HG03565 (cell line): ENCODE results near the gene KIAA0930.

Experiments
- ATAC-seq: cut with Tn5 transposase; IDR thresholded peaks from one replicate; pipeline ENCODE4 v1.9.1; 2021; ENCODE audit warnings: mild to moderate bottlenecking, moderate library complexity; ENCODE audit not compliant: unreplicated experiment

KIAA0930 gene

DNA sequence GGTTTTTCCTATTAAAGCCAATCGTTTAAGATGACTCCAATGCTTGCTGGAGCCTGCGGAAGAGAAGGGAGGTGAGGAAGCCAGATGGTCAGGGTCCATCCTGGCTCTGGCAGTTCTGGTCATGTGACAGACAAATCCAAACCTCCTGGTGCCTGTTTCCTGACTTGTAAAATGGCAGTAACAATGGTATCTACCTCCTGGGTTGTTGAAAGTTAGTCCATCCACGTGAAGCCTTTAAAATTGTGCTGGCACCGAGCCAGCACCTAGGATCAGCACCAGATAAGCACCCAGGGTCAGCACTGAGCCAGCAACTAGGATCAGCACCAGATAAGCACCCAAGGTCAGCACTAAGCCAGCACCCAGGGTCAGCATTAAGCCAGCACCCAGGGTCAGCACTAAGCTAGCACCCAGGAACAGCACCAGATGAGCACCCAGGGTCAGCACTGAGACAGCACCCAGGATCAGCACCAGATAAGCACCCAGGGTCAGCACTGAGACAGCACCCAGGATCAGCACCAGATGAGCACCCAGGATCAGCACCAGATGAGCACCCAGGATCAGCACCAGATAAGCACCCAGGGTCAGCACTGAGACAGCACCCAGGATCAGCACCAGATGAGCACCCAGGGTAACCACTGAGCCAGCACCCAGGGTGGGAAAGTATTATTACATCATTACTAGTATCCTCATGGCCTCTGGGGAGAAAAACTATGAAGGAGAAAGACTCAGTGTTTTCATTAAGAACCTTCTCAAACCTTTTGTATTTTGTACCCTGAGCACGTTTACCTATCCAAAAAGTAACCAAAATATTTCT lies 17.2 kb downstream of the KIAA0930 start:
- ATAC-seq: no peak

DNA sequence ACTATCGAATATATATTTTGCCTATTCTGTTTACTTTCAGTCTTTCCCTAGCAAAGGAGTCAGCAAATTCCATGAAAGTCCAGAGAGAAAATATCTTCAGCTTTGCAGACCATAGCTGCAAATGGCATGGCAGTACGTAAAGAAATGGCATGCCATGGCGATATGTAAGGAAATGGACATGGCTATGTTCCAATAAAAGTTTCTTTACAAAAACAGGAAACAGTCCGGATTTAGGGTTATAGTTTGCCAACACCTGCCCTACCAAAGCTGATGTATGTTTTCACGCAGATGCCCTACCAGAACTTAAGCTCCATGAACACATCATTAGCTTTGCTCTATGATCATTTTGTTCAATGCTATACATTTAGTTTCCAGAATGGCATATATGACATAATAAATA lies 19.5 kb downstream of the KIAA0930 start:
- ATAC-seq: no peak

DNA sequence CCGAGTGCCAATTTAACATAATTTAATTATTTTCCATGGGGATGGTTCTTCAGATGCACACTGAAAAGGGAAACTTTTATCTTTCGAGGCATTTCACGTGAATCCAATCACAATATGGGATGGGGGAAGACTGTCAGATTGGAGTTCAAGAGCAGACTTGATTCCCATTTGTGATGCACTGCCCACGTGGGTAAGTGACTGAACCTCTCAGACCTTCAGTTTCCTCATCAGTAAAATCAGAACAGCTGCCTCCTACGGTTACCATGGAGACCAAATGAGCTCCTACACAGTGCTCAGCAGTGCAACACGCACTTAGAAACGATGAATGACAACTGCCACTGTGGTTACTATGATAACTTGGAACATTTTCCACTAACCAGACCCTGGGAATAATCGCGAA lies 21.7 kb downstream of the KIAA0930 start:
- ATAC-seq: no peak

DNA sequence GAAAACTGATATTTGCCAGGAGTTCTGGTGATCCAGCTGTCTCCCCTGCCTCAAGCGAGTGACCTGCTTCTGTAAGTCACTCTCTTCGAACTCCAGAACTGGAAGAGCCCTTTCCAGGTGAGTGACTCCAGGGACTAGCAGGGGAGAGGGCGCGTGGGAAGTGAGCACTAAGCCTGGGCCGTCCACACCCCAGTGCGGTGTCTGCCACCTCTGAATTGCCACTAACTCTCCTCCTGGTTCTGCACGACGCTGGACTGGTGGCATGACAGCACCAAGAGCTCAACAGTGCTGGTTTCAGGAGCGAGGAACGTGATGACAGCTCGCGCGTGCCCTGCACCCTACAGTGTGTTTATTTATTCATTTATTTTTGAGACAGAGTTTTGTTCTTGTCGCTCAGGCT lies 22.9 kb downstream of the KIAA0930 start:
- ATAC-seq: no peak

DNA sequence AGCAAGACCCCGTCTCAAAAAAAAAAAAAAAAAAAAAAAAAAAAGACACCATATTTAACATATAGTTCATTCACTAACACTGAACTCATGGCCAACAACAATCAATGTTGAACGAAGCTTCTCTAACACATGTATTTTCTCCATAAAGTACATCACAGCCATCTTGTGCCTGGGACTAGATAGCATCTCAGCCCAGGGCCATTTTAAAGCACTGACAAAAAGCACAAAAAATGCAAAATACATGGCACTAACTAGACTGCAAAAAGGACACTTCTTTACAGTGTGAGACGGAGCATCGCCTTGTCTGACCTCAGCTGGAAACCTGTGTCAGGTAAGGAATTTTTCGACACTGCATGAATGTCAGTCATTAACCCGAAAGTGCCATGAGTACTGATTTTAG lies 23.3 kb downstream of the KIAA0930 start:
- no peak for ATAC-seq

GRCh38 chr22:45216133-45217003 lies 24.3 kb downstream of the KIAA0930 start:
- ATAC-seq: no peak

DNA sequence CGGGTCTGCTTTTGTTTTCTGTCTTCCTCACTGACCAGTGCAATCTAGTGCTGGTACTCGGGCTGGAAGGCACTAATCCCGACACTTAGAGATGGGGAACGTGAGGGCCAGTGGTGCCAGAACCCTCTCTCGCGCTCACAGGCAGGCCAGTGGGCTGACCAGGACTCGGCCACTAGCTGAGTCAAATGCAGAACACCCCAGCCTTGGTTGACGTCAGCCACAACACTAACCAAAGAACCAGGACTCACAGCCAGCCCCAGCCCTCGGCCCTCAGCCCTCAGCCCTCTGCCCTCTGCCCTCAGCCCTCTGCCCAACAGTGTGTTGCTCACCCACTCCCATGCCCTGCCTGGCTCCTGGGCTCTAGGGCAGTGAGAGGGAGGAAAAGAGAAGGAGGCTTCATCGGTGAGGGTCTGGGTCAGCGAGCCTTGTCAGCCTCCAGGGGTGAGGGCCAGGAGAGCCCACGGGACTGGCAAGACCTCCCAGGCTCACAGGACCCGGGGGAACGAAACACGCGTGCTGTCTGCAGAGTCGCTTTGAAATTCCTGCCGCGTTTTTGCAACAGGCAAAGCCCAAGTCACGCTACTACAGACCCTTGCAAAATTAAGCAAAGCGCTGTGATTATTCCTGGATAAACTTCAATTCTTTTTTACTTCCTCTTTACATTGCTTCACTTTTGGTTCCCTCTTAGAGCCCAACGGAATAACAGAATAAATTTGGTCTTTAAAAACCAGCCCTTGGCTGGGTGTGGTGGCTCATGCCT lies 27.5 kb downstream of the KIAA0930 start:
- no peak for ATAC-seq

DNA sequence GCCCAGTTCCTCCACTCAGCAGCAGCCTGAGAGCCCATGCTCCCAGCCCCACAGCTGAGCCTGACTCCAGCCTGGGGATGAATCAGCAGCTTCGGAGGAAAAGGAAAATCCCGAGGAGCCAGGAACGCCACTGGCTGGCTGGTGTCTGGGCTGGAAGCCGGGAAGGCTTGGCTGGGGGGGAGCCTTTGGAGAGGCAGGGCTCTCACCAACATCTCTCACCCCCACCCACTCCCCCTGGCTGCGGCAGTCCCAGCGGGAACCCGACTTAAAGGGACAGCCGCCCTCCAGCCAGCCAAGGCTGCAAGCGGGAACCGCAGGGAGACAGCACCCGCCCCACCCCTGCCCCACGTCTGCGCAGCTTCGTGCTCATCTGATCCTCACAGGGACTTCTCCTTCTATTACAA lies 28.4 kb downstream of the KIAA0930 start:
- no peak for ATAC-seq

- no peak for ATAC-seq
Observed at GRCh38 chr22:45211848-45212247, 28.8 kb downstream of the KIAA0930 start.

DNA sequence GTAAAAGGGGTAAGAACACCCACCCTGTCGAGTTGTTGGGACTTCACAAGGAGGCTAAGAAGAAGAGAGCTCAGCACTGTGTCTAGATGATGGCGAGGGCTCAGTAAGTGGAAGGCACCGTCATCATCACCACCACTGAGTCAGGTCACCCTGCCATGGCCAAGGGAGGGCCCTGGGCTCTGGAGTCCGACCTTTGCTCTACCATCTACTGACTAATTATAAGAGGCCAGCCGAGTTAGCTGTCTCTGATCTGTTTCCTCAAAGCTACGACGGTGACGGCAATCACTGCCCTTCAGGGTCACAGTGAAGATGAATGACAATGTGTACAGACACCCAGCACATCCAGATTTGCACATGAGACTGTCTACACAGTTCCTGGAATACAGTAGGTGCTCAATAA lies 29.3 kb downstream of the KIAA0930 start:
- no peak for ATAC-seq

- no peak for ATAC-seq
Observed at GRCh38 chr22:45210991-45211390, 29.7 kb downstream of the KIAA0930 start.

DNA sequence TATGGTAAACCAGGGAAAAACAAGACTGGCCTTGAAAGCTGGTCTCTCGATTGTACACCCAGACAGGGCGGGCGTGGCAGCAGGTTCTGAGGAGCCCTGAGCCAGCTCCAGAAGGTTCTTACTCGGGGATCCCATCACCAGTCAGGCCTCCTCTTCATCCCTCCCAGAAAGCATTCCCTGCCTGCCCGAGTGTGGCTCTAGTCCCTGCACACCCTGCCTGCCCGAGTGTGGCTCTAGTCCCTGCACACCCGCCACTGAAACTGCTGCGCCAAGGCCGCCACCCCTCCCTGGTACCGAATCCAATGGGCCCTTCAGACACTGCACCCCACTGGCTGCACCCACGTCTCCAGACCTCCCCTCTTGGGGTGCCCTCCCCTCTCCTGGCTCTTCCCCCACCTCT lies 30.1 kb downstream of the KIAA0930 start:
- ATAC-seq: no peak

DNA sequence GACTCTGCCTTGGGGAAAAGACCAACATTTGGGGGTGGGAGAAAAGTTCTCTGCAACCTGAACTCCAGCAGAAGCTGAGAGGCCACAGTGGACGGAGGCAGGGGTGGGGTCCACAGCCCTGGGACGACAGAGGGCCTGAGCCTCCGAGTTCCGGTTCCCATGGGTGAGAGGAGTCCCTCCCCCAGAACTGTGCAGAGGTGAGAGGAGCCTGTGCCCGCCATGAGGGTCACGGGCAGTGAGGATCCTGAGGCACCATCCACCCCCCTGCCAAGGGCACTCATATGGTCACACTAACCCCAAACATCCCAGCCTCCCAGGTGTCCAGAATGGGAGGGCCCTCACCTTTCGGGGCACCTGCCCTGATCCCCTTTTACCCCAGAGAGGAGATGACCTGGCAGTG lies 30.5 kb downstream of the KIAA0930 start:
- no peak for ATAC-seq

DNA sequence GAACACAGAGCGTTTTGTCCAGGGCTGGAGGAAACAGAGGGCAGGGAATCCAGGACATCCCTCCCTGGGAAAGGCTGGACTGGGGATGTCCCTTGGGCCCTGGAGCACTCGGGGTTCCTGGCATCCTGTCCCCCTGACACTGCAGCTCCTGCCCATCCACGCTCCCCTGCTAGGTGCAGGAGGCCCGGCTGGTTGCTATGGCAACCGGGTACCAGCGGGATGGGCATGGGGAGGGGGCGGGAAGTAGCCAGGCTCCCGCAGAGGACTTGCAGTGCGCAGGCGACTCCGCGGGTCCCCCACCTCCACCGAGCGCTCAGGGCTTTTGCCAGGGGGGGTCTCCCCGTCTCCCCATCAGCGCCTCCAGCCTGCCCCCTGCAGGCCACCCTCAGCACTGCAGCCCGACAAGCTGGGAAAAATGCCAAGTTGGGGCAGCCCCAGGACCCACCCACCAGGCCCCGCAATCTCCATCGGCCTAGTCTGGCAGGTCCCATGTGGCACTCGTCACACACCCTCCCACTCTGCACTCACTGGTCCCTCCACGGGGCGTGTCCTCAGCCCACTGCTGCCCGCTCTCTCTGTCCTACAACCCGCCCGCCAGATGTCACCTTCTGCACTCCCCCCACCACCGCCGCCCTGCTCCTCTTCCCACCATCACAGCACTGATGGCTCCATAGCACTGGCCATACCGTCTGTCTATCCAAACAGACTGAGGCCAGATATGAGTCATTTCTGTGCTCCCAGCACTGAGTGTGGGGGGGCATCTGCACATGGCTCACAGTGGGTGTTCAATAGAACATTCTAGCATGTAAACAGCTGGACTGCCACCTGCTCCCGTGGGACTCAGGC lies 31.5 kb downstream of the KIAA0930 start:
- no peak for ATAC-seq

DNA sequence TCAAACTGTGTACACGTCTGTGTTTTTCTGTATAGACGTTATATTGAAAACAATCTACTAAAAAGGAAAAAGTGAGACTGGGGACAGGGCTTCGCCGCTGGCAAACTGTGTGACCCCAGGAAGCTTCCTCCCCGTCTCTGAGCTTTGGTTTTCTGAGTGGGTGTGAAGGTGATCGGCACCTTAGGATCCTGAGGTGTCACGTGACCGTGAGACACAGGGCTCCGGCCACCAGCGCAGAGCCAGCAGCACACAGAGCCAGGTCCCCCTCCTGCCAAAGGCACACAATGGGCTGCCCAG lies 32.0 kb downstream of the KIAA0930 start:
- no peak for ATAC-seq

DNA sequence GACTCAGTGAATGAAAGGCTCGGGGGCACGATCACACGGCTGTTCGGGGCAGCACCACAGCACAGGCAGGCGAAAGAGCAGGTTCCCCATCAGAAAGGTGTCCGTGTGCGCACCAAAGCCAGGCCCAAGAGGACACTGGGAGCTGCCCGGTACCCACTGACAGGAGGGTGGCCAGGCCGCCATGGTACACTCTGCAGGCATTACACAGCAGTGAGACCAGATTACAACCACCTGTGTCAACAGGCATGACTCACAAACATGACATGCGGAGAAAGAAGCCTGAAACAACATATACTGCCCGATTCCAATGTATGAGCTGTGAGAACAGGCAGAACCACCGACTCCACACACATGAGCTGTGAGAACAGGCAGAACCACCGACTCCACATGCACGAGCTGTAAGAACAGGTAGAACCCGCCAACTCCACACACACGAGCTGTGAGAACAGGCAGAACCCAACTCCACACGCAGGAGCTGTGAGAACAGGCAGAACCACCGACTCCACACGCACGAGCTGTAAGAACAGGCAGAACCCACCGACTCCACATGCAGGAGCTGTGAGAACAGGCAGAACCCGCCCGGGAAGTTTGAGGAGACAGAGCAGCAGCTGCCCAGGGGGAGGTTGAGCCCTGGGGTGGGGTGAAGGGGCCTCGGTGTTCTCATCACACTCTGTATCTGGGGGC lies 32.6 kb downstream of the KIAA0930 start:
- no peak for ATAC-seq

- no peak for ATAC-seq
Observed at GRCh38 chr22:45207533-45207932, 33.2 kb downstream of the KIAA0930 start.

DNA sequence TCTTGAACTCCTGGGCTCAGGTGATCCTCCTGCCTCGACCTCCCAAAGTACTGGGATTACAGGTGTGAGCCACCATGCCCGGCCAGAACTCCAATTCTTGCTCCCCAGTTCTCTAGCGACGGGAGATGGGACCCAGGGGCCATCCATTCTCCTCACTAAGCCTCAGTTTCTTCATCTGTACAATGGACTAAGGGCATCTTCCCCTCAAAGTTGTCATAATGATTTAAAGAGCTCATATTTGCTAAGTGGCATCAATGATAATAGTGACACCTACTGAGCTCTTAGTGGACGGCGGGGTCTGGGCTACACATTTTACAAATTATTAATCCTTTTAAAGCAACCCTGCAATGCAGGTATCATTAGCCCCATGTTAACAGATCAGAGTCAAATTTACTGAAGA lies 34.5 kb downstream of the KIAA0930 start:
- ATAC-seq: no peak

DNA sequence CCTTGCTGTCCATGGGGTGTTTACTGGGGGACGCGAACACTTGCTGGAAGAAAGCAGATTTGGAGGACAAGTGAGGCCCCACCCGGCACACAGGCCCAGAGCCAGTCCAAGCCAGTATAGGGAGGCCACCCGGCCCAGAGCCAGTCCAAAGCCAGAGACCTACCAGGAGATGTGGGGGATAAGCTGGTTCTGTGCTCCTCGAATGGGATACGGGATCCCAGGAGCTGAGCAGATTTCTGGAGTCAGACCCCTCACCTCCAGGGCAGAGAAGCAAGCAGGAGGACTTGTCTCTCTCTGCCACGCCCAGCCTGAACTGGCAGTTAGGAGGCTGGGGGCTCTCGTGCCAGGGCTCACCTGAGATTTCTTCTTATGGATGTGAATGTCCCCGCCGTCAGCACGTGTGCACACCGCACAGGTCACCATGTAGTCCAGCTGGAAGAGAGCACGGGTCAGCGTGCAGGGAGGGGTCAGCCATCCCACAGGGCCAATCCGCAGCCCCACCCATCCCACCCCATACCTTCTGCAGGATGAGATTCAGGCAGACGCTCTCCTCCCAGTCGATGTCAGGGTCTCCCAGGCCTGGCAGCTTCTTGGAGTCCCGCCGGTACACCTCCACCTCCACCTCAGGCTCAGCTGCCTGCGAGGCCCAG lies 35.3 kb downstream of the KIAA0930 start:
- ATAC-seq: no peak

GRCh38 chr22:45204819-45205218 lies 35.9 kb downstream of the KIAA0930 start:
- ATAC-seq: no peak
